ENCODE measurements around the gene NDUFS7. TPM values are rescaled to one million over a fixed set of nuclear protein-coding genes. Genes with fewer than 3 reads are reported as not detected.

NDUFS7 gene
- total RNA-seq, 1 experiment from 2014 or later = 60.3 TPM

DNA sequence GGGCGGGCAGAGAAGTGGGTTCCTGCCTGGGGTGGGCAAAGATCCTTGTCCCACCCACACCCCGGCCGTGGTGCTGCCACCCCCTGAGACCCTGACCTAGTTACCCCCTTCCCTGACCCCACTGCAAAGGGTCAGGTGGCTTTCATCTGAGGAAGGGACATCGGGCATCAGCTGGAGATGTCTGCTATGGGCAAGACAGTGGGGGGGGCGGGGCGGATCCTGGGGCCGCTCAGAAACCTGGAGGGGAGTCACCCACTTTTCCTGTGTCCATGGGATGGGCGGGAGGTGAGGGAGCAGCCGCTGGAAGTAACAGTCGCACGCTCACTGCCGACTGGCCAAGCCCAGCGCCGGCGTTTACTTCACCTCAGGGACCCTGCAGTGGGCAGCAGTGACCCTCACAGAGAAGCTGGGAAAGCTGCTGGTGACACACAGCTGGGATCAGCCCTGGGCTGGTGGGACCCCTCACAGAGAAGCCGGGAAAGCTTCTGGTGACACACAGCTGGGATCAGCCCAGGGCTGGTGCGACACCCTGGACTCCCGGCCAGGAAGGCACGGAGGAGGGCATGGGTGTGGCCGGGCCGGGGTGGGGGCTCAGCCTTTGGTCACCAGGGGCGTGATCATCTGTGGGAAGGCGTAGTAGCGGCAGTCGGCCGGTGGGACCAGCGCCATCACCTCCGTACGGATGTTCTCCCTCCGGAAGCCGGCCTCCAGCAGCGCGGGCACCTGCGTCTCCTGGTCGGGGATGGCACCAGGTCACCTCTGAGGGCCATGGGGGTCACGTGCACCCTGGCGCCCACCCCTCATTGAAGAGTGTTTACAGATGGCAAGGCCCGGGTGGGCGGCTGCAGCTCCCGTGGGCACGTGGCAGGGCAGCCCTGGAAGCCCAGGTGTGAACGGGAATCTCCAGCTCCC is 13.3 kb downstream of the NDUFS7 start:
- no TSS peak for BruUV-seq (replicated peaks)
- H3K27me3 Mint-ChIP-seq (ENCODE audit: unreplicated experiment) = no peaks in the 10 kb centered on the region
- DNase-seq = no peak
- H3K9me3 Mint-ChIP-seq (ENCODE audit: low read depth, unreplicated experiment) = no peaks in the 10 kb centered on the region
- H3K4me3 Mint-ChIP-seq (ENCODE audit: low read depth, unreplicated experiment) = no peak overlapping the region
- TF ChIP-seq, protein P1, sequence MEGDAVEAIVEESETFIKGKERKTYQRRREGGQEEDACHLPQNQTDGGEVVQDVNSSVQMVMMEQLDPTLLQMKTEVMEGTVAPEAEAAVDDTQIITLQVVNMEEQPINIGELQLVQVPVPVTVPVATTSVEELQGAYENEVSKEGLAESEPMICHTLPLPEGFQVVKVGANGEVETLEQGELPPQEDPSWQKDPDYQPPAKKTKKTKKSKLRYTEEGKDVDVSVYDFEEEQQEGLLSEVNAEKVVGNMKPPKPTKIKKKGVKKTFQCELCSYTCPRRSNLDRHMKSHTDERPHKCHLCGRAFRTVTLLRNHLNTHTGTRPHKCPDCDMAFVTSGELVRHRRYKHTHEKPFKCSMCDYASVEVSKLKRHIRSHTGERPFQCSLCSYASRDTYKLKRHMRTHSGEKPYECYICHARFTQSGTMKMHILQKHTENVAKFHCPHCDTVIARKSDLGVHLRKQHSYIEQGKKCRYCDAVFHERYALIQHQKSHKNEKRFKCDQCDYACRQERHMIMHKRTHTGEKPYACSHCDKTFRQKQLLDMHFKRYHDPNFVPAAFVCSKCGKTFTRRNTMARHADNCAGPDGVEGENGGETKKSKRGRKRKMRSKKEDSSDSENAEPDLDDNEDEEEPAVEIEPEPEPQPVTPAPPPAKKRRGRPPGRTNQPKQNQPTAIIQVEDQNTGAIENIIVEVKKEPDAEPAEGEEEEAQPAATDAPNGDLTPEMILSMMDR (IDR thresholded peaks at IDR 0.05; ENCODE audit: unreplicated experiment) = no peak
- no peak overlapping the region for H3K27ac Mint-ChIP-seq (ENCODE audit: unreplicated experiment)
- intact Hi-C loops (cut with micrococcal nuclease; ENCODE audit: unreplicated experiment) = no loop called here
- no peaks in the 10 kb centered on the region for H3K4me1 Mint-ChIP-seq (ENCODE audit: low read depth, unreplicated experiment)
- H3K36me3 Mint-ChIP-seq (ENCODE audit: insufficient read depth, unreplicated experiment) = peaks cover 23% of the 10 kb centered on the region
- CTCF ChIA-PET = no interaction called here

DNA sequence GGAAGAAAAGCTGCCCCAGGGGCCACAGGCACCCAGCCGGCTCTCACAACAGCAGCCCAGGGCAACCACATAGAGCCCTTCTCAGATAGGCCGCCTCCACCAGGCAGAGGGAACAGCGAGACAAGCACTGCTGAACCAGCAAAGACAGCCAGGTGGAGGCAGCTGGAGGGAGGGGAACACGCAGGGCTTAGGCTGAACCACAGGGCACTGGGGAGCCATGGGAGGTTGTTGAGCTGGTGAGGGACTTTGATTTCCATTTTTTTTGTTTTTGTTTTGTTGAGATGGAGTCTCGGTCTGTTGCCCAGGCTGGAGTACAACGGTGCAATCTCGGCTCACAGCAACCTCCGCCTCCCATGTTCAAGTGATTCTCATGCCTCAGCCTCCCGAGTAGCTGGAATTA is 14.1 kb downstream of the NDUFS7 start:
- intact Hi-C loops (cut with micrococcal nuclease; ENCODE audit: unreplicated experiment) = no loop called here
- Mint-ChIP-seq H3K36me3 (ENCODE audit: insufficient read depth, unreplicated experiment) (peaks cover 23% of the 10 kb centered on the region), H3K4me1 (ENCODE audit: low read depth, unreplicated experiment) (peaks cover 5% of the 10 kb centered on the region), H3K9me3 (ENCODE audit: low read depth, unreplicated experiment) (no peaks in the 10 kb centered on the region), H3K4me3 (ENCODE audit: low read depth, unreplicated experiment) (no peak overlapping the region), H3K27ac (ENCODE audit: unreplicated experiment) (no peak overlapping the region), H3K27me3 (ENCODE audit: unreplicated experiment) (no peaks in the 10 kb centered on the region)
- DNase-seq = no peak
- CTCF ChIA-PET = no interaction called here
- TF ChIP-seq, protein P1 (IDR thresholded peaks at IDR 0.05; ENCODE audit: unreplicated experiment) = no peak
- no TSS peak for BruUV-seq (replicated peaks)

DNA sequence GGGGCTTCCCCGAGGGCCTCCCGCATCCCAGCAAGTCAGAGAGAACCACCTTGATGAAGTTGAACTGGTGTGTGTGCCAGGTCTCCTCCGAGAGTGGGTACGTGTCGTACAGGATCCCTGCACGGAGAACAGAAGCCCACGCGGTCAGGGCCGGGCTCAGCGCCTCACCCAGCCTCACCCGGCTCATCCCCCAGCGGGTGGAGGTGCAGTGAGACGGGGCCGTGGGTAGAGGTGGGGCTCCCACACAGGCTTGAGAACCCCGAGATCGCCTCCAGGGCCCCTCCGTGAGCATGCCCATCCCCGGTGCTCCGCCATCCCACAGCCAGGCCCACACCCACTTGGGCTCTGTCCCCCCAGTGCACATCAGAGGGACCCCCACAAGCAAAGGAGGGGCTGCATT is 15.4 kb downstream of the NDUFS7 start:
- no peaks in the 10 kb centered on the region for H3K9me3 Mint-ChIP-seq (ENCODE audit: low read depth, unreplicated experiment)
- peaks cover 10% of the 10 kb centered on the region for H3K4me1 Mint-ChIP-seq (ENCODE audit: low read depth, unreplicated experiment)
- intact Hi-C loops (cut with micrococcal nuclease; ENCODE audit: unreplicated experiment) = no loop called here
- no peak for DNase-seq
- no peaks in the 10 kb centered on the region for H3K27me3 Mint-ChIP-seq (ENCODE audit: unreplicated experiment)
- TF ChIP-seq, protein P1 (IDR thresholded peaks at IDR 0.05; ENCODE audit: unreplicated experiment) = no peak
- no peak overlapping the region for H3K27ac Mint-ChIP-seq (ENCODE audit: unreplicated experiment)
- BruUV-seq (replicated peaks) = no TSS peak
- H3K36me3 Mint-ChIP-seq (ENCODE audit: insufficient read depth, unreplicated experiment) = peaks cover 23% of the 10 kb centered on the region
- H3K4me3 Mint-ChIP-seq (ENCODE audit: low read depth, unreplicated experiment) = no peak overlapping the region
- CTCF ChIA-PET = no interaction called here

DNA sequence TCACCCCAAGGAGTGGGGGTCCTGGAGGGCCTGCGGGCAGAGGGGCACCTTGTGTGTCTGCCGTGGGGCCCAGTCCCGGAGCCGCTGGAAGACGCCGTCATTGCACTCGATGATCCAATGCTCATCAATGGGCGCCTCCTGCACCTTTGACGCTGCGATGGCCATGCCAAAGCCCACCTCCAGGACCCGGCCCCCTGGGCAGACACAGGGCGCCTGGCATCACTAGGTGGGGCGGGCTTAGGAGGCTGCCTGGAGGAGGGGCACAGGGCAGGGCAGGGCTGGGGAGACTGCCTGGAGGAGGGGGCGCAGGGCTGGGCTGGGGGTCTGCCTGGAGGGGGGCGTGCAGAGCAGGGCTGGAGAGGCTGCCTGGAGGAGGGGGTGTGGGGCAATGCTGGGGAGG is 16.0 kb downstream of the NDUFS7 start:
- CTCF ChIA-PET = no interaction called here
- no peaks in the 10 kb centered on the region for H3K27me3 Mint-ChIP-seq (ENCODE audit: unreplicated experiment)
- intact Hi-C loops (cut with micrococcal nuclease; ENCODE audit: unreplicated experiment) = no loop called here
- no TSS peak for BruUV-seq (replicated peaks)
- H3K36me3 Mint-ChIP-seq (ENCODE audit: insufficient read depth, unreplicated experiment) = peaks cover 20% of the 10 kb centered on the region
- H3K4me3 Mint-ChIP-seq (ENCODE audit: low read depth, unreplicated experiment) = no peak overlapping the region
- DNase-seq = no peak
- TF ChIP-seq, protein P1 (IDR thresholded peaks at IDR 0.05; ENCODE audit: unreplicated experiment) = no peak
- H3K9me3 Mint-ChIP-seq (ENCODE audit: low read depth, unreplicated experiment) = no peaks in the 10 kb centered on the region
- no peak overlapping the region for H3K27ac Mint-ChIP-seq (ENCODE audit: unreplicated experiment)
- peaks cover 10% of the 10 kb centered on the region for H3K4me1 Mint-ChIP-seq (ENCODE audit: low read depth, unreplicated experiment)

Measured in Calu3 (cell line).